Left hindlimb (tissue), 1 donor: Measurements from ENCODE around the gene POP4.

Source experiments
- DNase-seq: peaks from one replicate; pipeline ENCODE4 v3.0.0-alpha.2; 2018

Gene POP4

GRCh38 chr19:29665826-29666577 is 59.9 kb downstream of the POP4 start:
- DNase-seq, result no peak
